K562 (cell line): ENCODE data around the gene FRMD5. TPM values are rescaled to one million over a fixed set of nuclear protein-coding genes. Genes with fewer than 3 reads are reported as not detected.

Source experiments
- GTF3C2 ChIP-seq: IDR thresholded peaks from 3 replicates; pipeline ENCODE4 v1.6.1; 2011; ENCODE audit warnings: borderline replicate concordance, mild to moderate bottlenecking, moderate library complexity; ENCODE audit not compliant: insufficient read length; ENCODE audit errors: extremely low read depth
- KLF13 ChIP-seq: fragments of 450-650 bp; IDR thresholded peaks from 2 replicates; pipeline ENCODE4 v1.6.1; 2016; ENCODE audit warnings: missing genetic modification characterization, low read depth, mild to moderate bottlenecking, missing compliant biosample characterization, moderate library complexity, borderline replicate concordance
- TBP ChIP-seq: optimal IDR thresholded peaks from 2 replicates; pipeline ENCODE3; 2011; ENCODE audit warnings: low read depth, low read length, improper control_type of control experiment
- ZNF449 ChIP-seq: fragments of 250-450 bp; sonication (Bioruptor Pico); IDR thresholded peaks from 2 replicates; pipeline ENCODE4 v1.8.0; 2022; ENCODE audit warnings: moderate library complexity, mild to moderate bottlenecking, inconsistent platforms
- ZNF740 ChIP-seq, 3 experiments: fragments of 200-800 bp in 1 of 3; sonication (Bioruptor generic) in 1 of 3; sonication (generic) in 1 of 3; formaldehyde crosslinking in 1 of 3; IDR thresholded peaks; 2 replicates each; pipeline versions ENCODE4 v1.6.1 to v1.8.0; 2016 to 2022; ENCODE audit warnings: mild to moderate bottlenecking in 2 of 3, missing compliant biosample characterization in 2 of 3, missing genetic modification characterization in 2 of 3, missing genetic modification reagents in 1 of 3
- polyA plus RNA-seq, 8 experiments: library from polyadenylated mRNA; depleted of rRNA in 4 of 8; stranded (reverse) in 5 of 8; unstranded in 3 of 8; fragments of >200 nt; fragmentation: Nextera tagmentation in 2 of 8; fragmentation: Illumina TruSeq in 1 of 8; extraction: Ambion mirVana in 2 of 8; extraction: Trizol in 1 of 8; gene quantifications; 2 replicates each; pipeline versions ENCODE4 v1.2.1 to v1.2.3, GENCODE V29; 2011 to 2014; ENCODE audit warnings: inconsistent platforms in 1 of 8, missing spikeins in 1 of 8
- total RNA-seq, 7 experiments: library from RNA; depleted of rRNA in 6 of 7; stranded (reverse); fragments of >200 nt in 6 of 7; fragmentation: Illumina TruSeq in 2 of 7; extraction: Trizol in 2 of 7; gene quantifications; 2 replicates each; pipeline versions ENCODE4 v1.2.1 to v1.2.3, GENCODE V29; 2011 to 2021; ENCODE audit warnings: low replicate concordance in 1 of 7

The FRMD5 gene
- total and polyA plus RNA-seq, 9 of the 15 experiments (the other 6 are each of a cell fraction or from before 2014, with no cell fraction given): 0.13 to 0.38 TPM; not detected in 7

- TF ChIP-seq GTF3C2 (no peak), TBP (no peak), ZNF449 (CRISPR knock-in tag) (no peak), ZNF740 (CRISPR knock-in tag; IDR thresholded peaks at IDR 0.05) (no peak), ZNF740 (tag; IDR thresholded peaks at IDR 0.05) (no peak), KLF13 (no peak)
Observed at GRCh38 chr15:43981576-43981975, 213.5 kb downstream of the FRMD5 start (continued).
